GM18519 (cell line): ENCODE results near the gene HYDIN.
"Not testable (repeated sequence)": the region's sequence is repeated elsewhere in the genome, so short reads cannot be mapped to it uniquely, and the experiment has no call there.

ENCODE experiments used
- ATAC-seq: cut with Tn5 transposase; IDR thresholded peaks from one replicate; pipeline ENCODE4 v1.9.1; 2021; ENCODE audit warnings: mild to moderate bottlenecking, moderate library complexity; ENCODE audit not compliant: unreplicated experiment, low FRiP score

Gene HYDIN

GRCh38 chr16:70884652-70885051 is 345.9 kb downstream of the HYDIN start:
- ATAC-seq: not testable (repeated sequence)

GRCh38 chr16:70882311-70882710 is 348.2 kb downstream of the HYDIN start:
- not testable (repeated sequence) for ATAC-seq

GRCh38 chr16:70877895-70878294 is 352.6 kb downstream of the HYDIN start:
- not testable (repeated sequence) for ATAC-seq

DNA sequence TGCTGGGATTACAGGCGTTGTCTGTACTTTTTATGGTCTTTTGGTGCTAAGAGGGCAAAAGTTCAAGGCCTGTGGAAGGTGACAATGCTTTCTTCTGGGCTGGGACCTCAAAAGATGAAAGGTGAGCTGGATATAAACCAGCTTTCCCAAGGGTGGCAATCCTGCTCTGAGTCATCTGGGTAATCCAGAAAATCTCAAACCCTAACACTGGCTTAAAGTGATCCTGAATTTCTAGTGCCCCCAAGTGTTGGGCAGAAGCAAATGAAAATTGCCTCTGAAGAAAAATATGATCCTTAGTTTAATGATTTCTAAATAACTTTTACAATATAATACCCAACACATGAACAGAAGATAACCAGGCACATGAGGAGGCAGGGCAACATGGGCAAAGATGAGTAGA is 354.1 kb downstream of the HYDIN start:
- not testable (repeated sequence) for ATAC-seq

DNA sequence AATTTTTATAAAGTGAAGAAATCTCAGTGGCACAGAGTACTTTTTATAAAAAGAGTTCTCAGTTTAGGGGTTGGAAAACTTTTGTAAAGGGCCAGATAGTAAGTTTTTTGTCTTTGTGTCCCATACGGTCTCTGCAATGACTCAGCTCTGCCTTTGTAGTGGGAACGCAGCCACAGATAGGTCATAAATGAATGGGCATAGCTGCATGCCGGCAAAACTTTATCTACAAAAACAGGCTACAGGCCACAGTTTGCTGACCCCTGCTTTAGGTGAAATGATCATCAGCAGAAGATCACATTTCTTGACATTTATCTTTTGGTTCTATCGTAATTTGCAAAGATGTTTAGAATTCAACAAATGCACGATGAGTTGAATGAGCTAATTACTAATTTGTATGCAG is 365.8 kb downstream of the HYDIN start:
- ATAC-seq: not testable (repeated sequence)

DNA sequence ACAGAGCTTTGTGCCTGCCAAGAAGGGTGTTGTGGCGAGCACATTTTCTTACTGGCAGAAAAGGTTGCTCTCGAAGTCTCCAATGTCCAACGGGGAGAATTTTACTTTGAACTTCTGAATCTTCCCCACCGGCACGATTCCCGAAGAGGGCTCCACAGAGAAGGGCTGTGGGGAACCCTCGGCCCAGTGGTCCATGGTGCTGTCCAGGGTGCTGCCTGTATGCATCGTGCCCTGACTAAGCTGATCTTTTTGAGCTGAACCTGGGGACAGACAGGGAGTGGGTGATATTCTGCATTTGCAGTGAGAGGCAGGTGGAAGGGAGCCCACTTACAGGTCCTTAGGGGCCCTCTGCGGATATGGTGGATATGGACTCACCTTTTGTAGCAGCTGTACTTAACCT is 368.5 kb downstream of the HYDIN start:
- not testable (repeated sequence) for ATAC-seq

GRCh38 chr16:70851299-70851698 is 379.2 kb downstream of the HYDIN start:
- ATAC-seq: not testable (repeated sequence)

- ATAC-seq: not testable (repeated sequence)
Measured at GRCh38 chr16:70823498-70824118, 406.9 kb downstream of the HYDIN start.

DNA sequence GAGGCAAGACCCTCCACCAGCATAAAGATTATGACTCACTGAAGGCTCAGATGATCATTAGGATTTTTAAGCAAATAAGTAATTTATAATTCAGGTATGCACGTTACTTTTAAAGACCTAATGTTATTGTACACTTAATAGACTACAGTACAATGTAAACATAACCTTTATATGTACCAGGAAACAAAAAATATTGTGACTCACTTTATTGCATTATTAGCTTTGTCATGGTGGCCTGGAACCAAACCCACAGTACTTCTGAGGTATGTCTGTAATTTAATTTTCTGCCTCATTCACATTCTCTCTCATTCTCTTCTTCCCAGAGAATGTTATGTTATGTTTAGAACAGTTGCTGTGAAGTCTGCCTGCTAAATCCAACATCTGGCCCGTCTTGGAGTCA is 407.8 kb downstream of the HYDIN start:
- ATAC-seq: not testable (repeated sequence)

GRCh38 chr16:70818088-70818487 is 412.4 kb downstream of the HYDIN start:
- ATAC-seq: not testable (repeated sequence)

DNA sequence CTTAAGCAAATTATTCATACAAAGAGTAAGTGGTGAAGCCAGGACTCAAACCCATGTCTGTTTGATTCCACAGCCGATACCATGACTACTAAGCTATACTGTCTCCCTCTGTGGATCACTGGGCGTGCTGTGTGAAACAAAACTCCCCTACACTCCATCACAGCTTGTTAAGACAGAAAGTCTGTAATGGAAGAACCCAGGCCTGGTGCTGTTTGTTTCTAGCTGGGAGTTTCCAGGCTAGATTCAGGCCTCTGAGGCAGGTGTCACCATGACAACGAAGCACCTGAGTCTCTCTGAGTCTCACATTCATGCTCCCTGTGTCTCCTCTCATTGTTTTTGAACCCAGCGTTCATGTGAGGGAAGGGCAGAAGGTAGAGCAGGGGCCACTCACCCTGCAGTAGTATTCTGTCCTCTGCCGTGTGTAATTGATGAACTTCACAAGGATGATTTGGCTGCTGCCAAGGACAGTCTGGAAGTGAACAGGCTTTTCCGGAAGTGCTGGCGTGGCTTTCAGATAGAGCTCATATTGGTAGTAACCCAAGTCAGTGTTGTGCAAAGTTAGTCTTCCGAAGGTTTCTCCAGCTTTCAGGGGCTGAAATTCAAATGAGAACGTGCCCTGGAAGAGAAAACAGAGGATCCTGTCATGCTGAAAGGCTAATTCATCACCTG is 421.0 kb downstream of the HYDIN start:
- peak; percentile 46 for ATAC-seq

DNA sequence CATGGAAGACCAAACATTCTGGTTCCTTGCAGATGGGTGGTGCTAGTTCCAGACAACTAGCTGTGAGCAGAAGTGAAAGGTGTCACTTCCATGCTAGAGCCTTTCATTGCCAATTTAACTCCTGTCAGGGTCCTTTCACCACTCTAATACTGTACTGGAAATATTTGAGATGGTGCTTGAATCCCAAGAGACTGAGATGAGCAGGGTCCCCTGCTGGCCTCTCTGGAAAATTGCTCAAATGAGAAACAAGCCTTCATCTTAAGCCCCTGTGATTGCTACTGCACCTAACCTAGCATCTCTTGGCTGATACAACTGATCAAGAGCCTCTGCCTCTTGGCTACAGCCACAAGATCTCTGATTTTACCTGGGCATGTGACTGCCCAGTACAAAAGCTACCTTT is 422.2 kb downstream of the HYDIN start:
- ATAC-seq: no peak

DNA sequence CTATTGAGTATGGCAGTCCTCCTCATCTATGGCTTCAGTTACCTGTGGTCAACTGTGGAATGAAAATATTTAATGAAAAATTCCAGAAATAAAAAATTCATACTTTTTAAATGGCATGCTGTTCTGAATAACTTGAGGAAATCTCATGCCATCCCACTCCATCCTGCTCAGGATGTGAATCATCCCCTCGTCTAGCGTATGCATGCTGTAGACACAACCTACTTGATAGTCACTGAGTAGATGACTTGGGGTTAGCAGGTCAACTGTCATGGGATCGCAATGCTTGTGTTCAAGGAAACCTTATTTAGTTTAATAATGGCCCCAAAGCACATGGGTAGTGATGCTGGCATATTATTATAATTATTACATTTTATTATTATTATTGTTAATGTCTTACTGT is 424.7 kb downstream of the HYDIN start:
- no peak for ATAC-seq

- no peak for ATAC-seq
Measured at GRCh38 chr16:70805380-70805779, 425.1 kb downstream of the HYDIN start.

- no peak for ATAC-seq
Measured at GRCh38 chr16:70804734-70805169, 425.8 kb downstream of the HYDIN start.

DNA sequence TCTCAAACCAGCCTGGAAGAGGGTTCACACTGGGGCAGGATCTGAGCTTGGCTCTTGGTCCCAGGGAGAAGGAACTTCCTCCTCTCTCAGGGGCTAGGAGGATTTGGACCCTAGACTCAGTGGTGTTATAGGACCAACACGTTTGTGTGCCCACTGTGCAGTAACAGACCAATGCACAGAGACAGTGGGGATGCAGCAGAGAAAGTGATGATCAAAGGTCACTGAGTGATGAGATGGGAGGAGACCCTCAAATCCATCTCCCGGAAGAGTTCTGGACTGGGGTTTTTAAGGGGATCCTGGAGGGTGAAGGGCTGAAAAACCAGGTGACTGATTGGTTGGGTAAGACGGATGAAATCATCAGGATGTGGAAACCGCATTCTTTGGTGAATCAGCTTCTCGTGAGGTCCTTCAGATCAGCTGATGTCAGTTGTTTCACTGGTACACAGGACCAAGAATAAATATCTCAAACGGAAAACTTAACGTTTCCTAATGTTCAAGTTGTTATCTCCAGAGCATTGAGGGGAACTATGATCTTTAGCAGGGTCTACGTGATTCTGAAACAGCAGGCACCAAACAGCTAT is 426.3 kb downstream of the HYDIN start:
- no peak for ATAC-seq

DNA sequence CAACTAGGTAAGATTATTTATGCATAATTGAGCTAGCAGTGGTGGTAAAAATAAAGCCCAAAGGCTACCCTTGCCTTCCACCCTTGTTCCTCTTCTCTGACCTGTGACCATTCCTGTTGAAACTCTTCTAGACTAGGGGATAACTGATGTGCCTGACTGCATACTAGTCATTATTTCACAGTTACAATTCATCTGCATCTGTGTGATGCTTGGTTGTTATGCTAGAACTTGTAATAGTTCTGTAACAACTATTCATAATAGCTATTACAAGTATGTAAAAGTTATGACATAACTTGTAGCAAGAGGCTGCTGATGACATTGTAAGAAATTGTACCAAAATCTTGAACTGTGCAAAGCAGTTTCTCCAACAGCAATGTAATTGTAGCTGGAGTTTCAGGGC is 427.2 kb downstream of the HYDIN start:
- ATAC-seq: no peak

DNA sequence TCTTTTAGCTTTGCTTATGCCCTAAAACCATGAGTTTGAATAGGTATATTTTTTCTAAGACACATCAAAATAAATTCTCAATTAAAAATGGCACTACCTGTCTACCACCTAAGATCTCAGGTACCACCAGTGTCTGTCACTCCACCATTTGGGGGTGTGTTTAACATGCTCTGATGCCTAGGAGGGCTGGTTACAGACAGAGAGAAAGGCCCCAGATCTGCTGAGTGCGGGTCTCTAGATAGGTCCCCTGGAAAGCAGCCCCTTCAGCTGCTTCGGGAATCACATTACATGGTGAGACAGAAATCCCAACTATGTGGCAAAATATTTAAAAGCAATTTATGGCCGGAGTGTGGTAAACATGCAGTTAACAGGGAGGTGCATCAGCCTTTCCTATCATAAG is 428.9 kb downstream of the HYDIN start:
- ATAC-seq: no peak

GRCh38 chr16:70800781-70801480 is 429.6 kb downstream of the HYDIN start, which contains the start of gene VAC14:
Gene VAC14, minus strand, starts transcription at chr16:70801158. Its CDS starts 258 bp downstream, at chr16:70800900.
- ATAC-seq: peak; percentile 79

- ATAC-seq: no peak
Measured at GRCh38 chr16:70800311-70800710, 430.2 kb downstream of the HYDIN start.

DNA sequence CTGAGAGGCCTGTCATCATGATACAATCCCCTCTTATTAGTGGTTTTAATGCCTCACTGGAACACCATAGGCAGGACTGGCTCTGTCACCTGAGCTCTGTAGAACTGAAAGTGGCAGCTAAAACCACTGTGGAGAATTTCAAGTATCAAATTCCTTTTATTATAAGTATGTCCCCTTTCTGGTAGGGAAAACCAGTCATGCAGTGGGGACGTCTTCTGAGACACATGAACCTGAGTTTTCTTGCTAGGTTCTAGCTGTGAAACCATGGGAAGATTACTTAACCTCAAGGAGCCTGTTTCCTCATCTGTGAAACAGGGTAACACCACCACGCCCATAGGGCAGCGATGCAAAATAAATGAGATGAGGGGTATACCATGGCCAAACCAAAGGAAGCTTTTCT is 434.2 kb downstream of the HYDIN start:
- no peak for ATAC-seq
